HFF-Myc (cell line): ENCODE results near the gene CPZ.

Experiments
- DNase-seq: peaks from one replicate; pipeline ENCODE4 v3.0.0-alpha.2; 2011; ENCODE audit warnings: low read depth; ENCODE audit errors: extremely low read depth
- H3K4me3 ChIP-seq: replicated peaks from 2 replicates; pipeline ENCODE4 v1.5.1; 2011; ENCODE audit warnings: low read depth, mild to moderate bottlenecking, control low read depth, low read length
- CTCF ChIP-seq: IDR thresholded peaks from 2 replicates; pipeline ENCODE4 v1.5.1; 2012; ENCODE audit warnings: mild to moderate bottlenecking, low read depth, low read length, control low read depth; ENCODE audit errors: missing control alignments

The CPZ gene

GRCh38 chr4:8556341-8557150 is 36.0 kb upstream of the CPZ start:
- no peak overlapping the region for H3K4me3 ChIP-seq
- no peak for TF ChIP-seq CTCF
- no peak for DNase-seq

DNA sequence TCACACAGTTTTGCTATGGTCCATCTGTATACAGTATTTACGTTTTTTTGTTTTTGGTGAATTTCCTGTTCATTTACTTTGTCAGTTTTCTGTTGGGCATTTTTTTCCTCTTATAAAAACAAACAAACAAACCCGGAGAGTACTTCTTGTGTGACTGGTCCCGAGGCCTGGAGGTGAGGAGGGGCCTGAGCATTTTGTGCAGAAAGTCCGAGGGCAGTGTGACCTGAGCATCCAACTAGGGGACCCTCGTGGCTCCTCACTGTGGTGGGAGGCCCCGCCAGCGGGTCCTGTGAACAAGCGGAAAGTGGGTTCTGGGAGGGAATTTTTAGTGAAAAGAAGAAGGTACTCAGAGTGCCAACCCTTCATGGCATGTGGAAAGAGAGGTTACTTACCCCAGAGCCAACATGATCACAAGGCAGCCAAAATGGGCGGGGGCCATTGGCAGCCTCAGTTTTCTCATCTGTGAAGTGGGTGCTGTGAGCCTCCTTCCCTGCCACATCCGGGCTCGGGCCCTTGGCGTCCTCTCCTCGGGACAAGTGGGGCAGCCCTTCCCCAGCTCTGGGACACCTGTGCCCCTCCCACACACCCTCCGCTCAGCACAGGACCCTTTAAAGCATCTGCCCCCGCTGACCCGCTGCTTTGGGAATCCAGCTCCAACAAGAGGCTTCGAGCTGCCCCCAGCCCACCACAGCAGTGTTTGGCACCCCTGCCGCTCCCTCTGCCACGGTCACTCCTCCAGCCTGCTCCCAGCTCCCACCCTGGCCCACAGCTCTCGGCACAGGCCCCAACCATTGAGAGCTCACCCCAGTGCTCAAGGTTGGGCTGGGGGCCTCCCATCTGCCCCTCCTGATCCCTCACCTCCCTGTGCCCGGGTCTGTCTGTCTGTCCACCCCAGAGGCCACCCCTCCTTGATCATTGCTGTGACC is 35.2 kb upstream of the CPZ start:
- DNase-seq = no peak
- no peak overlapping the region for H3K4me3 ChIP-seq
- TF ChIP-seq CTCF = no peak

DNA sequence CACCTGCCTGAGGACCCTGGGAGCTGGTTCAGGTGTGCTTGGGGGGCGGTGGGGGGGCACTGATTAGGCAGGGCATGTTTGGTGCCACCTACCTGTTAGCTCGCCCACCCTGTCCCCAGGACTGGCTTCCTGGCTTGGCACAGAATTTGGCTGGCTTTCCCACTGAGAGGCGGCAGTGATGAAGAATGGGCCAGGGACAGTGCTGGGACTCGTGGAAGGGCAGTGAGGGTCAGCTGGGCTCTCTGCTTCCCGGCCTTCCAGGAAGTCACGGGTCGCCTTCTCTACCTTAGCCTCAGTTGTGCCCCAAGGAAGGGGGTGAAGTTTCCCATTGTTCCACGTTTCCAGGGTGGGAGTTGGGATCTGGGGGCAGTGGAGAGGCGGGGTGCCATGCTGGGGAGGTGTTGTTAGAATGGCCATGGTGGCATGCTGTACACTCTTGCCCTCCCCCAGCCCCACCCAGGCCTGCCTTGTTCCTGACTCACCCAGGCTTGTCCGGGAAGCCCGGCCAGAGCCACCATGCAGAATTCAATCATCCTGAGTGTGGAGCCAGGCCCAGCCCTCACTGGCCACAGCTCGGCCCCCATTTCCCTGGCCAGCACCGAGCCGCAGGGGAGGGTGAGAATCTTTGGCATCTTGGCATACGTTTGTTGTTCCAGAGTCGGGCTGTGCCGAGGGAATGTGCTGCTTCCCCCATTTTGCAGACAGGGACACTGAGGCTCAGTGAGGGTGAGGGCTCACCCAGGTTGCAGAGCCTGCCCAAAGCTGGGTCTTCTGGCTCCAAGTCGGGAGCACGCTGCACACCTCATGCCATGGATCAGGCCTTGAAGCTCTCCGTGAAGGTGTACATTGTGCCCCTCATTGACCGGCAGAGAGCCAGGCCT is 34.2 kb upstream of the CPZ start:
- no peak overlapping the region for H3K4me3 ChIP-seq
- TF ChIP-seq CTCF = no peak
- DNase-seq = no peak

DNA sequence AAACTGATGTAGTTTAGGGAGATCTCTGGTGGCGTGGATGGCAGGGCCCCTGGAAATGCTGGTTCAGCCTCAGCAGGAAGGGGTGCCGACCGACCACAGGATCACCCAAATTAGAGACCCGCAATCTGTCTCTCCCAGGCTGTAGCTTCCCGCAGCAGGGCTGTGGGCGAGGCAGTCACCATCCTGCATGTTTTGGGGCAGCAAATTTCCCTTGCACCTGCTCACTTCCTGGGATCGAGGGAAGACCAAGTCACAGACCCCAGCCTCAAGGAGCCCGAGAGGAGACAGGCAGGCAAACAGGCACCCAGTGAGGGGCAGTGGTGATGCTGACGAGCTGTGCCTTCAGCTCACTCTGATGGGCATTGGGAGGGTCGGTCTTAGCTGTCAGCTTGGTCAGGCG is 33.6 kb upstream of the CPZ start:
- H3K4me3 ChIP-seq = no peak overlapping the region
- no peak for DNase-seq
- TF ChIP-seq CTCF = no peak

DNA sequence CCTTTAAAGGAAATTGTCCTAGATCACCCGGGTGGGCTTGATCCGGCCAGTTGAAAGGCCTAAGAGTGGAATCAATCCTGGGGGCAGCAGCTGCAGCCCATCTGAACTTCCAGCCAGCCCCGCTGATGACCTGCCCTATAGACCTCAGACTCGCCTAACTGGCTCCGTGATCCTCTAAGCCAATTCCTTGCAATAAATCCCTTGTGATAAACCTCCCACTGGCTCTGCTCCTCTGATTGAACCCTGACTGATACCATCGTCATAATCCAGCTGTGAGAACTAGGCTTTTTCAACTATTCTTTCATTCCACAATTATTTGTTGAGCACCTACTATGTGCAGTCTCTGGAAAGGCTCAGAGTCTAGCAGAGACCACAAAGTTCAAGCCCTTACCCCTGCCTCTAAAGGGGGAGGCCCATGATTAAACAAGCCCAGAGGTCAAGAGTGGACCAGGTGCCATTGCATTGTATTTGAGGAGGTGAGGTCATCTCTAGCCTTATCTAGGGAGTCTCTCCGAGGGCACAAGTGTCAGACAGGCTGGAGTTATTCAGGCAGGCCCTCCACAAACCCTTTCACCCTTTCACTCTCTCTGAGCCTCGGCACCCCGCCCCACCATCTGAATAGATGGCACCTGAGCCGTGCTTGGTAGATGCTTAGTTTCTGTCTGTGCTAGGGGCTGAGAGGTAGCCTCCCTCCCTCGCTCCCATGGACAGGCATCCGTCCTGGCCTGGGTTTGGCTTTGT is 32.9 kb upstream of the CPZ start:
- H3K4me3 ChIP-seq = no peak overlapping the region
- TF ChIP-seq CTCF = no peak
- no peak for DNase-seq
